Measurements from ENCODE around the gene CNTFR. TPM values are rescaled to one million over a fixed set of nuclear protein-coding genes. Genes with fewer than 3 reads are reported as not detected.

Gene CNTFR
- total RNA-seq, 2 donors from 2014 or later: 8.7 to 13.7 TPM

- no peak overlapping the region for H3K4me3 ChIP-seq
- H3K27me3 ChIP-seq (replicated peaks; ENCODE audit: insufficient read depth): no peaks in the 10 kb centered on the region
- no peak overlapping the region for H3K27ac ChIP-seq
- no peak for TF ChIP-seq CTCF (IDR thresholded peaks at IDR 0.05)
- H3K4me1 ChIP-seq (ENCODE audit: control insufficient read depth in 1 of 2, low read depth in 2 of 2): no peaks in the 10 kb centered on the region
- H3K9me3 ChIP-seq: no peaks in the 10 kb centered on the region
- H3K36me3 ChIP-seq: no peaks in the 10 kb centered on the region
- DNase-seq (ENCODE audit: low spot score): no peak
- ATAC-seq (ENCODE audit: insufficient number of reproducible peaks, low FRiP score, low read depth): no peak
Observed at GRCh38 chr9:34600908-34601307, 11.4 kb upstream of the CNTFR start.

- no peak overlapping the region for H3K27ac ChIP-seq
- no peak for DNase-seq (ENCODE audit: low spot score)
Observed at GRCh38 chr9:34599546-34599945, 10.0 kb upstream of the CNTFR start.

DNA sequence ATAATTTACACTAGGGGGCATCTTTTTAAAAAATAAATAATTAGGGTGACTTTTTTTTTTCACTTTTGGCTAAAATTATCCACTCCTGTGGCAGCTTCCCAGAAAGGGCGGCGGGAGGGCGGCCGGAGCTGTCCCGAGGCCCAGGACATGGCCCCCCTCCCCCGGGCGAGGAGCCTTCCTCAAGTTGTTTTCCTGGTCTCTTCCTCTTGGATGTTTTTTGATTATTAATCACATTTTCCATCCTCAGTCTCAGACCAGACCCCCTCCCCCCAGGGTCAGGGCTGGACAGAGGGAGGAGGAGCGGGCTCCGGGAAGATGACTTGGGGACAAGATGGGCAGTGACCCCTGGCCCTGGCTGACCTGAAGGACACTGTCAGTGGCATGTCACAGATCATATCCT, 4.7 kb upstream of the CNTFR start:
- Histone ChIP-seq H3K4me1 (ENCODE audit: control insufficient read depth in 1 of 2, low read depth in 2 of 2) (peaks cover 20 to 52% of the 10 kb centered on the region in 2 donors), H3K4me3 (no peak overlapping the region), H3K36me3 (no peaks in the 10 kb centered on the region), H3K27me3 (replicated peaks; ENCODE audit: insufficient read depth) (no peaks in the 10 kb centered on the region), H3K9me3 (no peaks in the 10 kb centered on the region), H3K27ac (peak overlapping the region; percentile 51 to 65)
- no peak for TF ChIP-seq CTCF (IDR thresholded peaks at IDR 0.05)
- ATAC-seq (ENCODE audit: insufficient number of reproducible peaks, low FRiP score, low read depth) (no peak), DNase-seq (ENCODE audit: low spot score) (no peak)

More at GRCh38 chr9:34599546-34599945, 10.0 kb upstream of the CNTFR start:
- Histone ChIP-seq H3K36me3 (no peaks in the 10 kb centered on the region), H3K27me3 (replicated peaks; ENCODE audit: insufficient read depth) (no peaks in the 10 kb centered on the region), H3K4me1 (ENCODE audit: control insufficient read depth in 1 of 2, low read depth in 2 of 2) (peaks cover 0 to 3% of the 10 kb centered on the region in 2 donors), H3K4me3 (no peak overlapping the region), H3K9me3 (no peaks in the 10 kb centered on the region)
- TF ChIP-seq CTCF (IDR thresholded peaks at IDR 0.05): no peak
- no peak for ATAC-seq (ENCODE audit: insufficient number of reproducible peaks, low FRiP score, low read depth)

- no peaks in the 10 kb centered on the region for H3K9me3 ChIP-seq
- no peak for TF ChIP-seq CTCF (IDR thresholded peaks at IDR 0.05)
- H3K36me3 ChIP-seq: no peaks in the 10 kb centered on the region
- H3K27me3 ChIP-seq (replicated peaks; ENCODE audit: insufficient read depth): peaks cover 11% of the 10 kb centered on the region
- H3K27ac ChIP-seq: peak overlapping the region; percentile 51 to 65
- peaks cover 25 to 59% of the 10 kb centered on the region in 2 donors for H3K4me1 ChIP-seq (ENCODE audit: control insufficient read depth in 1 of 2, low read depth in 2 of 2)
- no peak for ATAC-seq (ENCODE audit: insufficient number of reproducible peaks, low FRiP score, low read depth)
- peak; percentile 44 for DNase-seq (ENCODE audit: low spot score)
- no peak overlapping the region for H3K4me3 ChIP-seq
Observed at GRCh38 chr9:34592895-34593601, 3.5 kb upstream of the CNTFR start.

GRCh38 chr9:34591917-34592866, 2.7 kb upstream of the CNTFR start:
- Histone ChIP-seq H3K9me3 (no peaks in the 10 kb centered on the region), H3K27me3 (replicated peaks; ENCODE audit: insufficient read depth) (peaks cover 16% of the 10 kb centered on the region), H3K4me3 (peak overlapping the region; percentile 69), H3K27ac (no peak overlapping the region), H3K4me1 (ENCODE audit: control insufficient read depth in 1 of 2, low read depth in 2 of 2) (peaks cover 25 to 59% of the 10 kb centered on the region in 2 donors), H3K36me3 (no peaks in the 10 kb centered on the region)
- DNase-seq (ENCODE audit: low spot score) (no peak), ATAC-seq (ENCODE audit: insufficient number of reproducible peaks, low FRiP score, low read depth) (no peak)
- no peak for TF ChIP-seq CTCF (IDR thresholded peaks at IDR 0.05)
